AG04450 (cell line): ENCODE data around the gene ZNF853. TPM values are rescaled to one million over a fixed set of nuclear protein-coding genes. Genes with fewer than 3 reads are reported as not detected.
A peak's percentile ranks its signal among the peaks of the same experiment; 100 is the strongest.

Experiments
- CTCF ChIA-PET: fragments of 300-600, 350-600 bp; formaldehyde crosslinking; extraction: SDS; loops from one replicate; lab custom pipeline; 2022; ENCODE audit warnings: antibody characterized with exemption, inconsistent platforms; lab: Charles Lee
- POLR2A ChIA-PET: fragments of 350-600 bp; formaldehyde crosslinking; extraction: SDS; loops from one replicate; lab custom pipeline; 2021; ENCODE audit warnings: antibody characterized with exemption, inconsistent platforms; lab: Yijun Ruan, JAX
- DNase-seq: peaks from one replicate; pipeline ENCODE4 v3.0.0-alpha.2; 2011; ENCODE audit warnings: low read depth, low spot score
- H3K27ac ChIP-seq: one replicate; pipeline ENCODE4 v1.5.1; 2012; ENCODE audit warnings: low read depth, low read length, control low read depth
- H3K27me3 ChIP-seq: one replicate; pipeline ENCODE4 v1.6.0; 2012; ENCODE audit warnings: low read length; ENCODE audit not compliant: control insufficient read depth, insufficient read depth
- H3K4me3 ChIP-seq: 2 replicates; pipeline ENCODE4 v1.5.1; 2011; ENCODE audit warnings: mild to moderate bottlenecking, low read depth, low read length, control low read depth
- H3K9me3 ChIP-seq: 2 replicates; pipeline ENCODE4 v1.5.1; 2012; ENCODE audit warnings: low read length; ENCODE audit not compliant: control insufficient read depth, insufficient read depth
- polyA plus RNA-seq: library from polyadenylated mRNA; depleted of rRNA; stranded (reverse); fragments of >200 nt; gene quantifications from 2 replicates; pipeline ENCODE4 v1.2.3, GENCODE V29; 2011
- TF ChIP-seq, protein P1 (sequence below): IDR thresholded peaks from 2 replicates; pipeline ENCODE4 v1.5.1; 2011; ENCODE audit warnings: low read depth, low read length, control low read depth, inconsistent platforms

Gene ZNF853
- polyA plus RNA-seq, 1 experiment, result 5.3 TPM

DNA sequence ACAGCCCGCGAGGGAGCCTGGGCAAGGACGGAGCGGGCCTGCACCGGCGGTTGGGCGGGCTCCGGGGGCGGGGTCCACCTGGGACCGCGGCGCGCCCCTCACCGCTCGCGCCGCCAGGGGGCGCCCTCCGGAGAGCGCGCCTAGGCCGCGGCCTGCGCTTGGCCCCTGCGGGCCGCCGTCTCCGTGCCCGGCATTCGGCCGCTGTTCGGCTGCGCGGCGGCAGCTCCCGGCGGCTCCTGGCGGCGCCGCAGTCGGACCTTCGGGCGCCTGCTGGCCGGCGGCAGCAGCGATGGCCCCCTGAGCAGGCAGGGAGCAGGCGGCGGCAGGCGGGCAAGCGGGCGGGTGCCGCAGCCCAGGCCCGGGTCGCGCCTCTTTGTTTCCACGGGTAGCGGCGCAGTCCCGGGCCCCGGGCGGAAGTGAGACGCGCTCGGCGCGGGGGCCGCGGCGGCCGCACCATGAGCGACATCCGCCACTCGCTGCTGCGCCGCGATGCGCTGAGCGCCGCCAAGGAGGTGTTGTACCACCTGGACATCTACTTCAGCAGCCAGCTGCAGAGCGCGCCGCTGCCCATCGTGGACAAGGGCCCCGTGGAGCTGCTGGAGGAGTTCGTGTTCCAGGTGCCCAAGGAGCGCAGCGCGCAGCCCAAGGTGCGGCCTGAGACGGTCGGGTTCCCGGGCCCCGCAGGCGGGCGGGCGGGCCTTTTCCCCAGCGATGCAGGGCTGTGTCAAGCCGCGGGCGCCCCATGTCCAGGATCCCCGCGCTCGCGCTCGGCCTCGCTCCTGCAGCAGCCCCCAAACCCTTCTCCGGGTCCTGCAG is 25.4 kb upstream of the ZNF853 start, which contains the start of gene INTS15:
TSS of gene INTS15 (plus strand) at position 193 of the 816 bp plus-strand sequence. CDS start at position 456, 263 bp downstream.
- Histone ChIP-seq H3K4me3 (peak within 1 kb of the TSS; percentile 95), H3K27me3 (no peaks in the 10 kb centered on the region), H3K27ac (peak within 1 kb of the TSS; percentile 52), H3K9me3 (no peaks in the 10 kb centered on the region; the same call in 1 of the 2 replicates)
- peak; percentile 39 for DNase-seq
- TF ChIP-seq, protein P1, sequence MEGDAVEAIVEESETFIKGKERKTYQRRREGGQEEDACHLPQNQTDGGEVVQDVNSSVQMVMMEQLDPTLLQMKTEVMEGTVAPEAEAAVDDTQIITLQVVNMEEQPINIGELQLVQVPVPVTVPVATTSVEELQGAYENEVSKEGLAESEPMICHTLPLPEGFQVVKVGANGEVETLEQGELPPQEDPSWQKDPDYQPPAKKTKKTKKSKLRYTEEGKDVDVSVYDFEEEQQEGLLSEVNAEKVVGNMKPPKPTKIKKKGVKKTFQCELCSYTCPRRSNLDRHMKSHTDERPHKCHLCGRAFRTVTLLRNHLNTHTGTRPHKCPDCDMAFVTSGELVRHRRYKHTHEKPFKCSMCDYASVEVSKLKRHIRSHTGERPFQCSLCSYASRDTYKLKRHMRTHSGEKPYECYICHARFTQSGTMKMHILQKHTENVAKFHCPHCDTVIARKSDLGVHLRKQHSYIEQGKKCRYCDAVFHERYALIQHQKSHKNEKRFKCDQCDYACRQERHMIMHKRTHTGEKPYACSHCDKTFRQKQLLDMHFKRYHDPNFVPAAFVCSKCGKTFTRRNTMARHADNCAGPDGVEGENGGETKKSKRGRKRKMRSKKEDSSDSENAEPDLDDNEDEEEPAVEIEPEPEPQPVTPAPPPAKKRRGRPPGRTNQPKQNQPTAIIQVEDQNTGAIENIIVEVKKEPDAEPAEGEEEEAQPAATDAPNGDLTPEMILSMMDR, result peak; percentile 34
- ChIA-PET CTCF (interaction anchor here (0.6 to 3.0 kb wide), 8 partner anchors 12 to 266 kb away, joined by 3 to 13 read pairs (median 4); partner anchors contain the start of gene ZDHHC4), POLR2A (interaction anchor here (1.2 to 1.6 kb wide), 2 partner anchors 12 to 47 kb away, joined by 5 read pairs; partner anchors contain the start of gene ZNF316)

DNA sequence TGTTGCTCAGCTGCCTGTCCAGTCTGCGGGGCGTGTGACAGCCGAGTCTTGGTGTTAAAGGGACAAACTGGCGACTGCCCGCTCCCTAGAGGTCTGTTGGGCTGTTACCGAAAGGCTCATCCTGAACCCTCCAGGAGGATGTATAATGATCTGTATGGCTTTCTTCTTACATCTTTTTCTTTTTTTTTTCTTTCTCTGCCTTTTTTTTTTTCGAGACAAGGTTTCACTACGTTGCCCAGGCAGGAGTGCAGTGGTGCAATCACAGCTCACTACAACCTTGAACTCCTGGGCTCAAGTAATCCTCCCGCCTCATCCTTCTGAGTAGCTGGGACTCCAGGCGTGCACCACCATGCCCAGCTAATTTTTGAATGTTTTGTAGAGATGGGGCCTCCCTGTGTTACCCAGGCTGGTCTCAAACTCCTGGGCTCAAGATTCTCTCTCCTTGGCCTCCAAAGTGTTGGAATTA is 24.7 kb upstream of the ZNF853 start:
- TF ChIP-seq, protein P1, result no peak
- POLR2A ChIA-PET, result interaction anchor here (0.7 to 1.6 kb wide), 3 partner anchors 13 to 1748 kb away, joined by 3 to 5 read pairs (median 5); partner anchors contain the start of gene ZNF316
- H3K27me3 ChIP-seq, result no peaks in the 10 kb centered on the region
- H3K4me3 ChIP-seq, result peak overlapping the region; percentile 95
- H3K9me3 ChIP-seq, result no peaks in the 10 kb centered on the region; the same call in 1 of the 2 replicates
- no peak for DNase-seq
- peak overlapping the region; percentile 52 for H3K27ac ChIP-seq
- CTCF ChIA-PET, result interaction anchor here (0.7 to 3.0 kb wide), 4 partner anchors 13 to 127 kb away, joined by 3 to 13 read pairs (median 5); partner anchors contain the start of gene ZDHHC4

GRCh38 chr7:6600093-6600492 is 15.3 kb upstream of the ZNF853 start:
- TF ChIP-seq, protein P1, result no peak
- H3K27ac ChIP-seq, result no peak overlapping the region
- no peaks in the 10 kb centered on the region for H3K27me3 ChIP-seq
- CTCF ChIA-PET, result no interaction called here
- H3K9me3 ChIP-seq, result no peaks in the 10 kb centered on the region
- no peak overlapping the region for H3K4me3 ChIP-seq
- POLR2A ChIA-PET, result no interaction called here
- no peak for DNase-seq

DNA sequence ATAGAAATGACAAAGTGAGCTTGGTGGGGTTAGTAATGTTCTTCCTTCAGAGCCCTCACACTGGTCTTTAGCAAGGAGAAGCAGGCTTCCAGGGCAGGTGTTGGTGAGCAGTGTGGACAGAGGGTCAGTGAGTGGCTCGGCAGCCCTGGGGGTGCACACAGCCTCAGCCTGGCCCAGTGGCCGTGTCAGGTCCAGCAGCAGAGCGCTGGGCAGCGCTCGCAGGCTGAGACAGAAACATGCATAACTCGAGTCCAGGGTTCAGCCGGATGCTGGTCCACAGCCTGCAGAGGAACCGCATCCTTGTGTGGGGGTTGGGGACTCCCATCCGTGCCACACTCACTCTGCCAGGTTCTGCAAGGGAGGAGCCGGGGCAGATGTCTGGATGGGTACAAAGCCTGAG is 11.0 kb upstream of the ZNF853 start:
- H3K27me3 ChIP-seq, result no peaks in the 10 kb centered on the region
- ChIA-PET CTCF (interaction anchor here (0.6 kb wide), 1 partner anchor 889 kb away, joined by 3 read pairs; no protein-coding TSS in a partner anchor), POLR2A (no interaction called here)
- peak overlapping the region; percentile 11 for H3K27ac ChIP-seq
- TF ChIP-seq, protein P1, result no peak
- DNase-seq, result no peak
- no peaks in the 10 kb centered on the region for H3K9me3 ChIP-seq
- H3K4me3 ChIP-seq, result no peak overlapping the region
